Activated CD8-positive, alpha-beta memory T cell treated with anti-CD3 and anti-CD28 coated beads, Interleukin-2, amount 50 U/mL, for 24 hours (primary cell): Measurements from ENCODE around the gene GORASP2.

Experiments
- DNase-seq: peaks from one replicate; pipeline ENCODE4 v3.0.0-alpha.2; 2020; ENCODE audit errors: extremely low read depth

GORASP2 gene

DNA sequence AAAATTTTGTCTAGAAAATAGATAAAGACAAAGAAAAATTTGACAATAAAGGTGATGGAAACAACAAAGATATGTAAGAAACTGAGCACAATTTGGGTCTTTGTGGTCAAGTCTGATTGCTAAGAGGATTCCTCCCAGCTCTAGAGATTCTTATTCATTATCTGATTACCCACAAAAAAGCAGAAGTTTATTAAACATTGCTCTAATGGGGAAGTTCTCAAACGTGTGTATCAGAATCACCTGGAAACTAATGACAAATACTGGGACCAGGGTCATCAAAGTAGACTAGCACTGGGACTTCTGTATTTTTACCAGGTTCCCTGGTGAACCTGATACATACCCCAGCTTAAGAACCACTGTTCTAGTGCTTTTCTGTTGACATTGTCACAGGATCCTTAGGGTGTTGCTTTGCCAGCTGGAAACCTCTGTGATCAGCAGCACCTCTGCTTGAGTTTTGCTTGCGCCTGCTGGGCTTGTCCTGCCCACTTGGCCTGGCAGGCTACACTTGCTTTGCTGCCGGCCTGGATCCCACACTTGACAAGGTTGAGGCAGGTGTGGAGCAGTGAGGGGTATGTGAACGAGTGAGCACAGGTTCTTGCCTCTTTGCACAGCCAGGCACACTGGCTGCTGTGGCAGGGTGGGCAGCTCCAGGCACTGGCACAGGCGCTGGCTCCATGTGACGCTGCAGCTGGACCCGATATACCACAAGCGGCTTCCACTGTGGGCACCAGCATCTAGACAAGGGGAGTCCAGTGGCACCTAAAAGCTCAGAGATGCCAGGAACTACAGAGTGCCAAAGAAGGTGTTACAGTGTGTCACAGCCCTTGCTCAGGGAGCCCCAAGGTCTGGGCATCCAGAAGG, 6.2 kb upstream of the GORASP2 start:
- DNase-seq: no peak

GRCh38 chr2:170923799-170924198, 5.3 kb upstream of the GORASP2 start:
- no peak for DNase-seq

DNA sequence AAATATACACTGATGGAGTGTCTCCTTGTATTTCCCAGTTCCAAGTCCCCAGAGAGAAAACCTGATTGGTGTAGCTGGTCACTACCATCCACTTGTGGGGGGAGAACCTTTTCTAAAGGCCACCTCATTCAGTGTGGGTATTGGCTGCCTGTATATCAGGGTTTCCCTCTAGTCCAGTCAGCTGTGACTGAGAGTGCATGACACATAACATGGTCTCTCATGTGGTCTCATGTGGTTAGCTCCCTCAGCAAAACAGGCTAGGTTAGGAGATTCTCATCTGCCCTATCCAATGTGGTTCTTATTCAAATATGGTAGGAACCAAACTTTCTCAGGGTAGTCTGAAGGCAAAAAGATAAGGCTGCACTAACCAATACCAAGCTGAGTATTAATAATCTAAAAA, 4.1 kb upstream of the GORASP2 start:
- no peak for DNase-seq

DNA sequence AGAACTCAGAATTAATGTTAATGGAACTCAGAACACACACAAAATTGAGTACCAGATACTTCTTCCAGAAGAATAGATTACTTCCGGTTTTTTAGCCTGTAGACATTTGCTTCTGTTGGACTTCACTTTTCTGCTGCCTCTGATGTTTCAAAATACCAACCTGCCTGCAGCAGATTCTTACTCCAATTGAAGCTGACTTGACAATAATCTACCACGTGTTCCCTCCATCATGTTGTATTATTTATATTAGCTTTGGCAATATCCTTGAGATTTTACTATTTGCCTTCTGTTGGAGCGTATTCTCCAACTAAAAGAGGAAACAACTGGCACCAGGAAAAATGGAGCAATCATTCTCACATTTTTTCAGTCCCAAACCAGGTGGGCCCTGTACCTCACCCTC, 3.1 kb upstream of the GORASP2 start:
- no peak for DNase-seq

GRCh38 chr2:170926743-170927297, 2.2 kb upstream of the GORASP2 start:
- no peak for DNase-seq

GRCh38 chr2:170928036-170928823, 823 bp upstream of the GORASP2 start:
- no peak for DNase-seq

DNA sequence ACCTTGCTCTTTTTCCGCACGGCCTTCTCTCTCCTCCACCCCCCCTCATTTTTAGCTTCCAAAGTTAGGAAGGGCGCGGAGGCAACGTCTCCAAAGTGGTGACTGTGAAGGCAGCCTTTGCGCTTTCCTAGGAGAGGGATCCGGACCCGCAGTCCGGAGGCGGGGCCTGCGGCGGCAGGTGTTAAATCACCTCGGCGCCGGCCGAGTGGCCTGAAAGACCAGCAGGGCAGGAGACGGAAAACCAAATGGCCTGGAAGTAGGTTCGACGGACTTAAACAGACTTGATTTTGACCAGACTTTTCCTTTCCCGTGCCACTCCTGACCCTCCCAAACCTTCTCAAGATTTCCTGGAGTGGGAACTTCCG, 615 bp downstream of the GORASP2 start:
- no peak for DNase-seq

GRCh38 chr2:170930131-170930990, 1.3 kb downstream of the GORASP2 start:
- no peak for DNase-seq

- no peak for DNase-seq
Measured at GRCh38 chr2:170930991-170931266, 1.9 kb downstream of the GORASP2 start.

DNA sequence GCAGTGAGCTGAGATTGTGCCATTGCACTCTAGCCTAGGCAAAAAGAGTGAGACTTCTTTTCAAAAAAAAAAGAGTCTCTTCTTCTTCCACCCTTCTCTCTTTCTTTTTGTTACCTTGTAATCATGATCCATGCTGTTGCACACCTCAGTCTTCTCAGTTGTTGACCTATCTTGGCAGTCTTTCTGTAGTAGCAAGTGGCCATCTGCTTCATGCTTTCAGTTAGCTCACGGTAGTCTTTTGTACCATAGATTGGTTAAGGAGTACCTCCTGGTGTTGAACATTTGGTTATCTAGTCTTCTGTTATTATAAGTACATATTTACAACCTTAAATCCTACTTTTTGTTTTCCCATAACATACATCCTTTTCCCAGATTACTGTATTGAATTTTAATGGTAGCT, 3.1 kb downstream of the GORASP2 start:
- DNase-seq: no peak

- no peak for DNase-seq
Measured at GRCh38 chr2:170932948-170933347, 3.9 kb downstream of the GORASP2 start.

GRCh38 chr2:170937709-170938379, 8.8 kb downstream of the GORASP2 start:
- DNase-seq: no peak

- DNase-seq: no peak
Measured at GRCh38 chr2:170940066-170940465, 11.0 kb downstream of the GORASP2 start.

GRCh38 chr2:170942615-170943014, 13.6 kb downstream of the GORASP2 start:
- DNase-seq: no peak

GRCh38 chr2:170943041-170943440, 14.0 kb downstream of the GORASP2 start:
- no peak for DNase-seq

- no peak for DNase-seq
Measured at GRCh38 chr2:170943596-170943995, 14.5 kb downstream of the GORASP2 start.

GRCh38 chr2:170944545-170944944, 15.5 kb downstream of the GORASP2 start:
- no peak for DNase-seq

GRCh38 chr2:170949415-170949814, 20.4 kb downstream of the GORASP2 start:
- no peak for DNase-seq

DNA sequence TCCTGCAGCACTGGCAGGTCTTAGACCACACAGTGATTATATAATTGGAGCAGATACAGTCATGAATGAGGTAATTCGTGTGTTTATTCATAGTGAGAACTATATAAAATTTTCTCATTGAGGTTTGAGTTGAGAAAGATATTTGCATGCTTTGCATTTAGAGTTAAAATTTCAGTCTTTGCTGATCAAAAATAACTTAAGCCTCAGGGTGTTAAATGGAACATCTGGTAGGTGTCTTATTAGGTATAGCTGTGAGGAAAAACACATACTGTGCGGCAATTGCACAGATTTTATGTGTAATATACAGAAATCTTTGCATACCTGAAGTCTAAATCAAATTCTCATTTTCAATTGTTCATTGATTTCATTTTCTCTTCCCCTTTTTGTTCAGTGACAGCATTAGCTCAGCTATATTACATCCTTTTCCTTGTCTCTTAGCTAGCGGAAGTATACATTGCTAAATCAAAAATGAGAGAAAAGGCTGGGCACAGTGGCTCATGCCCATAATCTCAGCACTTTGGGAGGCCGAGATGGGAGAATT, 21.2 kb downstream of the GORASP2 start:
- DNase-seq: no peak

DNA sequence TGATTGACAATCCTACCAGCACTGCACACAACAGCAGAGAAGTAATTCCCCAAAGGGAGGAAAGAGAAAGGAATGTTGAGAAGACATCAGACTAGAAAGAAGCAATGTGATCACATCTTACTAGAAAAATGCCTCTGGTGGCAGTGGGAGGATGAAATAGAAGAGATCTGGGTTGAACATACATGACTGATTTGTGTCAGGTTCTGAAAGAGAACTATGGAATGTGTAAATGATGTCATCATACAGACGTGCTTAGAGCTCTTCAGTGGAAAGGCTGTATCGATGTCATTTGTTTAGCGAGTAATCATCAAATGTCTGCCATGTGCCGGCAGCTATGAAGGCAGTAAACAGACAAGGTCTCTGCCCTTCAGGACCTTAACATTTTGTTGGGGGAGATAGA, 24.9 kb downstream of the GORASP2 start:
- no peak for DNase-seq

DNA sequence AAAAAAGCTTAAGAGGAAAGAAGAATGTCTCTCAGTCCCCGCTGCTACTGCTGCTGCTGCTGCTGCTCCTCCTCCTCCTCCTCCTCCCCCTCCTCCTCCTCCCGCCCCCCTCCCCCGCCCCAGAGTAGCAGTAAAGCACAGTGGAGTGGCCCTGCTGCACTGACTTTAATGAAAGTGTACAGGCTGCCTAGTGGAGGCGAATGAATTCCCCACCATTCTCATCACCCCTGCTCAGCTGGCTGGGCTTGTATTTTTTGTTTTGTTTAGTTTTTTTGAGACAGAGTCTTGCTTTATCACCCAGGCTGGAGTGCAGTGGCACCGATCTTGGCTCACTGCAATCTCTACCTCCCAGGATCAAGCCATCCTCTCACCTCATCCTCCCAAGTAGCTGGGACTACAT, 34.3 kb downstream of the GORASP2 start:
- DNase-seq: no peak
